Type B pancreatic cell (in vitro differentiated cells): ENCODE data around the gene PTTG1IP. TPM values are rescaled to one million over a fixed set of nuclear protein-coding genes. Genes with fewer than 3 reads are reported as not detected.
"Not testable (repeated sequence)": the region's sequence is repeated elsewhere in the genome, so short reads cannot be mapped to it uniquely, and the experiment has no call there.

ENCODE experiments used
- DNase-seq: peaks from one replicate; pipeline ENCODE4 v3.0.0; 2021; ENCODE audit warnings: mixed read lengths; ENCODE audit not compliant: unreplicated experiment; ENCODE audit errors: extremely low spot score
- H3K27ac Mint-ChIP-seq: 2 replicates; pipeline ENCODE4 v1.8.0; 2021; ENCODE audit warnings: mild to moderate bottlenecking, mixed read lengths
- H3K27me3 Mint-ChIP-seq: 2 replicates; pipeline ENCODE4 v1.8.0; 2021; ENCODE audit warnings: mixed read lengths
- H3K36me3 Mint-ChIP-seq: 2 replicates; pipeline ENCODE4 v1.8.0; 2021; ENCODE audit warnings: mixed read lengths
- H3K4me1 Mint-ChIP-seq: one replicate; pipeline ENCODE4 v1.8.0; 2021; ENCODE audit warnings: mixed read lengths; ENCODE audit not compliant: unreplicated experiment
- H3K4me3 Mint-ChIP-seq: 2 replicates; pipeline ENCODE4 v1.8.0; 2021; ENCODE audit warnings: mild to moderate bottlenecking, mixed read lengths
- H3K9me3 Mint-ChIP-seq: 2 replicates; pipeline ENCODE4 v1.8.0; 2021; ENCODE audit warnings: mixed read lengths
- CTCF ChIP-seq: fragments of 200-600 bp; sonication (generic); conservative IDR thresholded peaks from 2 replicates; pipeline ENCODE4 v1.5.0; 2021; ENCODE audit warnings: antibody characterized with exemption, mild to moderate bottlenecking
- total RNA-seq: library from RNA; stranded (reverse); gene quantifications from 2 replicates; pipeline ENCODE4 v1.2.1, GENCODE V29; 2021; ENCODE audit warnings: low replicate concordance

Gene PTTG1IP
- total RNA-seq, 1 donor from 2014 or later = 168 TPM

- peak overlapping the region; percentile 29 for H3K27ac Mint-ChIP-seq
- H3K4me1 Mint-ChIP-seq = no peaks in the 10 kb centered on the region
- no peaks in the 10 kb centered on the region for H3K36me3 Mint-ChIP-seq
- no peak for TF ChIP-seq CTCF
- peak overlapping the region; percentile 25 for H3K4me3 Mint-ChIP-seq
- H3K9me3 Mint-ChIP-seq = no peaks in the 10 kb centered on the region
- no peak for DNase-seq
- H3K27me3 Mint-ChIP-seq = peaks cover 3% of the 10 kb centered on the region
These were observed 37.2 kb downstream of the PTTG1IP start for GRCh38 chr21:44836349-44836665.

DNA sequence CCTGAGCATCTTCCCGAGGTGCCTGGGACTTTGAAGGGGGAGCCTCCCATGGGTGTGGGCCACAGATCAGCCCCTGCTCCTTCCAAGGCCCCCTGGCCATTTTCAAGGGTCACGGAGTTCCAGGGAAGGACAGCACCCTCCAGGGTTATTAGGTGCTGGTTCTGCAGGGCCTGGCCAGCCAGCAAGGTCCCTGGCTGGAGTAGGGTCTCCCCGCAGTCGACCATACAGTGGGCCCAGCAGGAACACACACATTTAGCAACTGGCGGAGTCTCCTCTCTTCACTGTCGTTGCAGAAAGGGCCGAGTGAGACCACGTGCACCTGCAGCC, 37.9 kb downstream of the PTTG1IP start:
- H3K27ac Mint-ChIP-seq = no peak overlapping the region
- peaks cover 3% of the 10 kb centered on the region for H3K27me3 Mint-ChIP-seq
- no peaks in the 10 kb centered on the region for H3K4me1 Mint-ChIP-seq
- H3K4me3 Mint-ChIP-seq = no peak overlapping the region
- H3K36me3 Mint-ChIP-seq = no peaks in the 10 kb centered on the region
- no peak for DNase-seq
- no peak for TF ChIP-seq CTCF
- no peaks in the 10 kb centered on the region for H3K9me3 Mint-ChIP-seq

DNA sequence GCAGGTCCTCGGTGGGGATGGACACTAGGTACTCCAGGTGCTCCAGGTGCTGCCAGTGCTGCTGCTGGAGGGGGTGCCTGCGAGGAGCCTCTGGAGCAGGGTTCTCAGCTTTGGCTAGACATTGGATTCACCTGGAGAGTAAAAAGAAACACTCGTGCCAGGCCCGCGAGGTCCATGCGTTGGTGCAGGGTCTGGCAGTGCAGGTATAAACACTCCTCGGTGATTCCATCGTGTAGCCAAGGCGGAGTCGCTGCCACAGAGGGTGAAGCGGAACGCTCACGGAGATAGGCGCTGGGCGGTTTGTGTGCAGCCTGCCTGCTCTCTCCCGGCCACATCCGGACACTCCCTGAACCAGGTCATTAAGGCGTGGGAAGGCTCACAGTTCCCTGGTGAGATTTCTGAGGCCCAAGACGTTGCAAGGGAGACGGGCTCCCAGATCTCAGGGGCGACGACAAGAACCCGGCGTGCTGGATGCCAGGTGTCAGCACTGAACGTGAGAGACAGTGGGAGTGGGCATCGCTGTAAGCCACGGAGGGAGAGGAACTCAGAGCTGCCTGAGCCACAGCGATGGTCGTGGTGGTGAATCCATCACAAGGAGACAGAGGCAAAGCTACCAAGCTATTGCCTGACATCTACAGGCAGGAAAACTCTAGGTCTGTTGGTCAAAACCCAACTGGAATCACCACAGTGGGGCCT, 38.4 kb downstream of the PTTG1IP start:
- Mint-ChIP-seq H3K36me3 (no peaks in the 10 kb centered on the region), H3K4me1 (no peaks in the 10 kb centered on the region), H3K9me3 (no peaks in the 10 kb centered on the region)

DNA sequence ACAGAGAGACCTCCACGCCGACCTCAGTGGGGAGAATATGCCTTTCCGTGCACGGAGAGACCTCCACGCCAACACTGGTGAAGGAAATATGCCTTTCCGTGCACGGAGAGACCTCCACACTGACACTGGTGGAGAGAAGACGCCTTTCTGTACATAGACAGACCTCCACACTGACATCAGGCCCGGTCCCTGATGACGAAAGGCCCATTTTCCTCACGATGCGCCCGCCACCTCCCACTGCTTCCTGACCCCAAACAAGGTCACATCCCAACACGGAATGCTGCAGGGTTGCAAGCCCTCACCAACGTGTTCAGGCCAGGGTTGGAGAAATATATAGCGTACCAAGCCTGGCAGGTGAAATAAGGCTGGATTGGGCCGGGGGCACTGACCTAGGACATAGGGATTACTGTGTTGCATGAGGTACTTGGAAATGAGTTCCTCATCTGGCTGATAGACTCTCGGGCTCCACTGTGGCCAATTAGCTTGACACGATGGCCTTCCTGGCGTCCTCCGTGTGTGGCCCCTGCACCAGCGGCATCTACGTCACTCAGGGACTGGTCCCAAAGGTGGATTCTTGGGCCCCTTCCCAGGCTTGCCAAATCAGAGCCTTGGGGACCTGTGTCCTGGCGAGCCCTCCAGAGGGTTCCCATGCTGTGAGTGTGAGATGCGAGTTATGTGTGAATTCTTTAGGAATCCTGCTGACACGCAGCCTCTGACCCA, 39.1 kb downstream of the PTTG1IP start:
- Mint-ChIP-seq H3K36me3 (no peaks in the 10 kb centered on the region), H3K4me1 (no peaks in the 10 kb centered on the region), H3K4me3 (no peak overlapping the region), H3K9me3 (peaks cover 2% of the 10 kb centered on the region), H3K27me3 (peaks cover 3% of the 10 kb centered on the region), H3K27ac (no peak overlapping the region)
- TF ChIP-seq CTCF = no peak
- no peak for DNase-seq

More for the DNA sequence above, 38.4 kb downstream of the PTTG1IP start:
- H3K27ac Mint-ChIP-seq = no peak overlapping the region
- H3K4me3 Mint-ChIP-seq = no peak overlapping the region
- H3K27me3 Mint-ChIP-seq = peaks cover 3% of the 10 kb centered on the region
- no peak for TF ChIP-seq CTCF
- no peak for DNase-seq

DNA sequence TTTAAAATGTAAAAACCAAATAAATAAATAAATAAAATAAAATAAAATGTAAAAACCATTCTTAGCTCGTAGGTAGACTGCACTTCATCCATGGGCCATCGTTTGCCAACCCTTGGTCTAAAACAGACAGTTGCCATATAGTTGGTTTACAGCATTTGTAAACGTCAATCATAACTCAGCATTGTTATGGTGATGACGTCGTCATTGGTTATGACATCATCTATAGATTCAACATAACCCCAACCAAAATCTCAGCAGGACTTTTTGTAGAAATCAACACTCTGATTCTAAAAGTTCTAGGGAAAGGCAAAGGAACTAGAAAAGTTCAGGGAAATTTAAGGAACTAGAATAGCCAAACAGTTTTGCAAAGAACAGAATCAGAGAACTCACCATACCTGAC, 39.8 kb downstream of the PTTG1IP start:
- no peak overlapping the region for H3K4me3 Mint-ChIP-seq
- no peak for TF ChIP-seq CTCF
- H3K27ac Mint-ChIP-seq = no peak overlapping the region
- H3K4me1 Mint-ChIP-seq = no peaks in the 10 kb centered on the region
- no peaks in the 10 kb centered on the region for H3K27me3 Mint-ChIP-seq
- DNase-seq = no peak
- H3K36me3 Mint-ChIP-seq = no peaks in the 10 kb centered on the region
- peaks cover 4% of the 10 kb centered on the region for H3K9me3 Mint-ChIP-seq

- peaks cover 11% of the 10 kb centered on the region for H3K9me3 Mint-ChIP-seq
- not testable (repeated sequence) for H3K27me3 Mint-ChIP-seq, DNase-seq, H3K27ac Mint-ChIP-seq, H3K36me3 Mint-ChIP-seq, H3K4me1 Mint-ChIP-seq, H3K4me3 Mint-ChIP-seq
These were observed 40.8 kb downstream of the PTTG1IP start for GRCh38 chr21:44832516-44833255.
